HG02571 (cell line): ENCODE results near the gene RBBP5.
"Not testable (repeated sequence)": the region's sequence is repeated elsewhere in the genome, so short reads cannot be mapped to it uniquely, and the experiment has no call there.

ENCODE experiments used
- ATAC-seq: cut with Tn5 transposase; IDR thresholded peaks from one replicate; pipeline ENCODE4 v1.9.1; 2021; ENCODE audit warnings: mild to moderate bottlenecking, moderate library complexity; ENCODE audit not compliant: unreplicated experiment

Gene RBBP5, protein sequence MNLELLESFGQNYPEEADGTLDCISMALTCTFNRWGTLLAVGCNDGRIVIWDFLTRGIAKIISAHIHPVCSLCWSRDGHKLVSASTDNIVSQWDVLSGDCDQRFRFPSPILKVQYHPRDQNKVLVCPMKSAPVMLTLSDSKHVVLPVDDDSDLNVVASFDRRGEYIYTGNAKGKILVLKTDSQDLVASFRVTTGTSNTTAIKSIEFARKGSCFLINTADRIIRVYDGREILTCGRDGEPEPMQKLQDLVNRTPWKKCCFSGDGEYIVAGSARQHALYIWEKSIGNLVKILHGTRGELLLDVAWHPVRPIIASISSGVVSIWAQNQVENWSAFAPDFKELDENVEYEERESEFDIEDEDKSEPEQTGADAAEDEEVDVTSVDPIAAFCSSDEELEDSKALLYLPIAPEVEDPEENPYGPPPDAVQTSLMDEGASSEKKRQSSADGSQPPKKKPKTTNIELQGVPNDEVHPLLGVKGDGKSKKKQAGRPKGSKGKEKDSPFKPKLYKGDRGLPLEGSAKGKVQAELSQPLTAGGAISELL

DNA sequence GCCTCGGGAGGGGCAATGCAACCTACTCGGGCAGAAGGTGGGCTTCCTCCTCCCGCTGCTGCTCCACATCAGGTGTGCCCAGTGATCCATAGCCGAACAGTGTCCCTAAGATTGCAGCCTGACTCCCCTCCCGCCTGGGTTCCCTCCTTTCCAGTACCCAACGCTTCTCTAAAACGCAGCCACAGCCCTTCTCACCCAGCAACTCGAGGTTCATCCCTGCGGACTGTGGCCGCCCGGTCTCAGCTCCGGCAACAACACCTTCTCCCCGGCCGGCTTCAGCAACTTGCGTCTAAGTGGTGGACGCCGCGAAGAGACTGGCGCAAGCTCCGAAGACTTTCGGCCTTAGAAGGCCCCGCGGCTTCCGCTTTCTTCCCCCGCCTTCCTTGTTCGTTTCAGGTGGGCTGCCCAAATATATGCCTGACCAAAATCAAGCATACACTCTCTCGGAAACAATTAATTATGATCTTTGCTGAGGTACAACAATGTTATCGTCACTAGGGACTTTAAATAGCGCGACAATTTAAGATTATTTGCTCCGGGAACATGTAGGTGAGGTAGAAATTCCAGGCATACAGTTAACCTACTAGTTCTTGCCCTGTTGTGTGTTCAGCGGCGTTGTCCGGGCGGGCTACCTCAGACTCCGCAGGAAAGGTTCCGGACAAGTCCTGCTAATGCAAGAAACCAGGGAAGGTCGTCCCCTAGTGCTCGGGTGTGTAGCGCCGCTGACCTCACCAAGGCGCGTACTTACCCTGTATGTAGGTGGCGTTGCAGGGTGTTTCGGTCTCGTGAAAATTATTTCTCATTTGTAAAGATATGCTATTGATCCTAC, at the start of gene RBBP5:
TSS of gene RBBP5 (minus strand) at position 319 of the 829 bp plus-strand sequence. CDS start at position 214, 105 bp downstream.
- ATAC-seq = peak; percentile 92

DNA sequence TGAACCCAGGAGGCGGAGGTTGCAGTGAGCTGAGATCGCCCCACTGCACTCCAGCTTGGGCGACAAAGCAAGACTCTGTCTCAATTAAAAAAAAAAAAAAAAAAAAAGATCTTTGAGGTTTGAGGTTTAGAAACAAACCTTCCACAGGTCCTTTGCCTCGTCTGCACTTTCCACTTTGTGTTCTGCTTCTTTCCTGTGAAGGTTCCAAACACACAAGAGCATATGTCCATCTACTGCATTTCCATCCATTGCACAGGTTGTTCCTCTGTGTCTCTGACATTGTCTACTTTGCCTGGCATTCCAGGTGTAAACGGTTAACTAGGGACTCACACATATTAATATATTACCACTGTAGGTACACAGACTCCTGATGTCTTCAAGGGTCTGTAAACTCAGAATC, 49.6 kb upstream of the RBBP5 start:
- ATAC-seq = no peak

GRCh38 chr1:205170532-205171269, 48.9 kb upstream of the RBBP5 start:
- ATAC-seq = no peak

GRCh38 chr1:205169248-205169647, 47.5 kb upstream of the RBBP5 start:
- no peak for ATAC-seq

DNA sequence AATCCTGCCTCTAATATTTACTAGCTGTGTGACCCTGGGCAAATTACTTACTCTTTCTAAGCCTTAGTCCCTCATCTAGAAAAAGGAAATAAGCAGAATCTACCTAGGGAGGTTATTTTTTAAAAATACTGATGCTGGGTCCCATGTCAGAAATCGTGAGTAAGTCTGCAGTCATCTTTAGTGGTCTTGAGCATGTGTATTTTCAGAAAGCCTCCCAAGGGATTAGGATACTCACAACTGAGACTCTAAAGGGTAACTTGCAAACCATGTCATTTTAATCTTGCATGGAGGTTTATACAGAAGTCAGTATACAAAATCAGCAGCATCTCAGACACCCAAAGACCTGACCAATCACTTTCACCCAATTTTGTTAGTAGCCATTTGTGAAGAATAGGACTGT, 46.5 kb upstream of the RBBP5 start:
- no peak for ATAC-seq

GRCh38 chr1:205162301-205162700, 40.5 kb upstream of the RBBP5 start:
- no peak for ATAC-seq

DNA sequence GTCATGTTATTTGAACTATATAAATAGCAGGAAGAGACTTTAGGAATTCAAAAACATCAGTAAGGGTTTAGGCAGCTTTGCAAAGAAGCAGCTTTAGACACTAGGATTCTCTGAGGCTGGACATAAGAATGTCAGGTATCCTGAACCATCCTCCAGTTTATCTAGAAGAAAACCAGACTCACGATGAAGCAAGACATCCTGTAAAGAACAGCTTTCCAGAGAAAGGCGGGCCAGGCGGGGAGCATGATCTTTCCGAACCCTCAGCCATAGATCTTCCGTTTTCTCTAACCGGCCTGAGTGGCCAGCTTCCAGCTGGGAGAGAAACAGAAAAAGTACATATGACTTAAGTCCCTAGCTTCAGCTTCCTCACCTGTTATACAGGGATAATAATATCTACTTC, 39.3 kb upstream of the RBBP5 start:
- ATAC-seq = no peak

- no peak for ATAC-seq
These were observed 36.4 kb upstream of the RBBP5 start for GRCh38 chr1:205158048-205158616.

GRCh38 chr1:205155665-205156377, 34.0 kb upstream of the RBBP5 start:
- not testable (repeated sequence) for ATAC-seq

DNA sequence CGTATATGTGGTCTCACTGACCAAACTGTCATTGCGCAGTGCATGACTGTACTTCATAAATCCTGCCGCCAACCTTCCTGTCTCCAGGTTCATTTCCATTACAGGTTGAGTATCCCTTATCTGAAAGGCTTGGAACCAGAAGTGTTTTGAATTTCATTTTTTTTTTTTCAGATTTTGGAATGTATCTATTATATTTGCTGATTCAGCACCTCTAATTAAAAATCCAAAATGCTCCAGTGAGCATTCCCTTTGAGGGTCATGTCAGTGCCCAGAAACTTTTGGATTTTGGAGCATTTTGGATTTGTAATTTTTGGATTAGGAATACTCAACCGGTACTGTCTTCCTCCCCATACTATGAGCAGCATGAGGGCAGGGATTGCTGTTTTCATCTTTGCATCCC, 30.7 kb upstream of the RBBP5 start:
- no peak for ATAC-seq

GRCh38 chr1:205150651-205151428, 29.1 kb upstream of the RBBP5 start:
- no peak for ATAC-seq

DNA sequence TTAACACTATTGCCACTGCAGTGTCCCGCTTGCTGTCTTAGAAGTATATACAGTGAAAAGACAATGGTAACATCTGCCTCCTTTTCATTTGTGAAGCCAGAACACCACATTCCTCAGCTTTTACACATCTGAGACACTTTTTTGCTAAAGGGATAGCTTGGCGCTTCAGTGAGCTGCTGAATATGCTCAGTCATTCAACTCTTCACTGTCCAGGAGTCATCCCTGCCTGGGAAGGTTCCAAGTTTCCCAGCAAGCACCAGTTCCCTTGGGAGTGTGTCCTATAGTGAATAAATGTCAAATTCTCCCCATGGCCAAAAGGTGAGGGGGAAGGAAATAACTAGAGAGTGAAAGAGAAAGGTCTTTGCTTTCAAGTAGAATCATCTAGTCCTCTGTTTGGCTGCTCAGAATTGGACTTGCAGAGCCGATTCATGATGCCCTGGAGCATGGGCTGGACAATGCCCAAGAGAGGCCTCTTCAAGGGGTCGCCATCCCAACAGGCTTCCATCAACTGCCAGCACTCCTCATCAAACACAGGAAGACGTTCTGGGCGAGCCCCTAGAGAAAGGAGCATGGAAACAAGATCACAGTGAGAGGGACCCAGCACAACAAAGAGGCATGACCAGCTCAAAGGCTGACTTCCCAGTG, 25.5 kb upstream of the RBBP5 start:
- no peak for ATAC-seq

DNA sequence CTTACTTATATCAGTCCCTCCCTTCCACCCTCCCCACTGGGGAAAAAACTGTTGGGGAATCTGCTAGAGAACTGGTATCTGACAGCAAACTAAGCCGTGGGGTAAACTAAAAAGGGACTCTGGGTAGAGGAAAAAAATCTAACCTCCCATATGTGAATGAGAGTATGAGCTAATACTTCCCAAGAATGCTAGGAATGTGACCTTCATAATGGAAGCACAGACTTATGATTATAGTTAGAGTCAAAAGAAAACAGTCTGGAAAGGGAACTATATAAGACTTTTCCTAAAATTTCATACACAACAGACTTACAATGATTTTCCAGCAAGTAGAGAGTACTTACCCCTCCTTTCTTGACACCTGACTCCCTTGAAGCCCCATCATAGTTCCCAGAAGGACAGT, 23.0 kb upstream of the RBBP5 start:
- ATAC-seq = no peak

DNA sequence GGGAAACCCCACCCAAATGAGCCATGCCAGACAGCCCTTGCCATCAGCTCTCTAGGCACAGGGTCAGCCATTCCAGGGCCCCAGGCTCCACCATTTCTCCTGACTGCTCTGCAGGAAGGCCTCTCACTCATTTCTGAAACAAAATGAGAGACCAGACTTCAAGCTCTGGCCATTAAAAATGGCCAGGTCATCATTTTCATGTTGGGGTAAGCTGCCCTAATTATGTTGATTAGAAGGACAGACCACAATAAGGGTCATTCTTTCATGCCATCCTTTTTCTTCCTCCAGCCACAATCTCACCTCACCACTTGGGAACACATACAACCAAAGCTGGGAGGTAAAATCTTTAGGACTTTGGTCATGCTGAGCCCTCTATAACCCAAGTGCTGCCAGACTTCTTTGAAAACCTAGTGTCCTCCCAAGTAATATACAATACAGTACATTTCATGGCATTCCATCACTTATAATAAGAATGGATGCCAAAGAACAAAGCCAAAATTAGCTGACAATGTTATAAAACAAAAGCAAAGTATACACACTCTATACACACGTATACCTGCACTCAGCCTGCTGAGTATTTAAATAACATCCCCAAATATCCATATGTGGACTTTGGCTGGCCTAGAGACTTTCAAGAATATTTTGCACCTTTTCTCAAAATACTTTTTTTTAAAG, 22.4 kb upstream of the RBBP5 start:
- no peak for ATAC-seq

- no peak for ATAC-seq
These were observed 20.3 kb upstream of the RBBP5 start for GRCh38 chr1:205142102-205142469.

GRCh38 chr1:205141236-205142101, 19.7 kb upstream of the RBBP5 start:
- no peak for ATAC-seq

GRCh38 chr1:205140113-205140512, 18.3 kb upstream of the RBBP5 start:
- ATAC-seq = no peak
